ENCODE measurements around the gene STARD3.

- no peak for TF ChIP-seq CBFB (CRISPR knock-in tag; IDR thresholded peaks at IDR 0.05; ENCODE audit: low read depth)
- TF ChIP-seq, protein P1, sequence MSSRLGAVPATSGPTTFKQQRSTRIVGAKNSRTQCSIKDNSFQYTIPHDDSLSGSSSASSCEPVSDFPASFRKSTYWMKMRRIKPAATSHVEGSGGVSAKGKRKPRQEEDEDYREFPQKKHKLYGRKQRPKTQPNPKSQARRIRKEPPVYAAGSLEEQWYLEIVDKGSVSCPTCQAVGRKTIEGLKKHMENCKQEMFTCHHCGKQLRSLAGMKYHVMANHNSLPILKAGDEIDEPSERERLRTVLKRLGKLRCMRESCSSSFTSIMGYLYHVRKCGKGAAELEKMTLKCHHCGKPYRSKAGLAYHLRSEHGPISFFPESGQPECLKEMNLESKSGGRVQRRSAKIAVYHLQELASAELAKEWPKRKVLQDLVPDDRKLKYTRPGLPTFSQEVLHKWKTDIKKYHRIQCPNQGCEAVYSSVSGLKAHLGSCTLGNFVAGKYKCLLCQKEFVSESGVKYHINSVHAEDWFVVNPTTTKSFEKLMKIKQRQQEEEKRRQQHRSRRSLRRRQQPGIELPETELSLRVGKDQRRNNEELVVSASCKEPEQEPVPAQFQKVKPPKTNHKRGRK (CRISPR knock-in tag; IDR thresholded peaks at IDR 0.05; ENCODE audit: borderline replicate concordance) = no peak
- TF ChIP-seq CTCF (IDR thresholded peaks at IDR 0.05) = no peak
- no peak for TF ChIP-seq ZNF121 (CRISPR knock-in tag; IDR thresholded peaks at IDR 0.05)
- no peak for TF ChIP-seq SP1 (CRISPR knock-in tag; conservative IDR thresholded peaks at IDR 0.05)
- no peak for TF ChIP-seq TEAD4 (CRISPR knock-in tag; IDR thresholded peaks at IDR 0.05)
- no peak for TF ChIP-seq ZNF219 (CRISPR knock-in tag; IDR thresholded peaks at IDR 0.05; ENCODE audit: borderline replicate concordance)
- TF ChIP-seq ZBTB43 (CRISPR knock-in tag; IDR thresholded peaks at IDR 0.05) = no peak
- TF ChIP-seq ZNF138 (CRISPR knock-in tag; conservative IDR thresholded peaks at IDR 0.05) = no peak
- no peak for TF ChIP-seq ATF1 (CRISPR knock-in tag; IDR thresholded peaks at IDR 0.05)
- no peak for TF ChIP-seq SMAD4 (CRISPR knock-in tag; IDR thresholded peaks at IDR 0.05)
- no peak for TF ChIP-seq ATF3 (CRISPR knock-in tag; conservative IDR thresholded peaks at IDR 0.05)
- TF ChIP-seq NR1H2 (CRISPR knock-in tag; IDR thresholded peaks at IDR 0.05) = no peak
- TF ChIP-seq FOXJ3 (CRISPR knock-in tag; IDR thresholded peaks at IDR 0.05; ENCODE audit: borderline replicate concordance) = no peak
These were observed 28.6 kb upstream of the STARD3 start for GRCh38 chr17:39608142-39608981.
